ENCODE data around the gene ZEB2.

GRCh38 chr2:144350151-144350802 lies 169.6 kb downstream of the ZEB2 start:
- TF ChIP-seq CTCF (IDR thresholded peaks at IDR 0.05; ENCODE audit: poor library complexity, severe bottlenecking) (no peak), POLR2AphosphoS5 (IDR thresholded peaks at IDR 0.05) (no peak), EP300 (conservative IDR thresholded peaks at IDR 0.05; ENCODE audit: poor library complexity, severe bottlenecking) (no peak)
